DMS153 treated with DMSO at 0.1 percent for 48 hours (cell line): Measurements from ENCODE around the gene REPS2.

ENCODE experiments used
- DNase-seq: peaks from one replicate; lab custom pipeline; 2025; ENCODE audit not compliant: unreplicated experiment; lab: John Stamatoyannopoulos, UW

The REPS2 gene

DNA sequence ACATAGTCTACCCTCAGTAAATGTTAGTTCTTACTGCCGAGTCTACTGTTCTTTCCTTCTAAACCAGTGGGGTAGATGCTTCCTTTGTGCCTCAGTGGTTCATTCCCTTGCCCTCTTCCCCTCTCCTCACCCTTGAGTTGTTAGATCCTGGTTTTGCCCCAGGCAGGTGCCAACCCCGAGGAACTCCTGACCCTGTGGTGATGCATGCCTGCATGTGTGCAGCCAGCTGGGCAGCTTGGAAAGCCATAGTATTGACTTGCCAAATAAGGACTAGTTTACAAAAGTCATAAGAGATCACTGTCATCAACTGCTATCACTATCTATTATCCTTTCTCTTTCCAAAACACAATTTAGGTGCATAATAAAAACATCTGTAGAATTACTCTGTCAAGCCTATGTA, 50.9 kb downstream of the REPS2 start:
- DNase-seq = no peak

DNA sequence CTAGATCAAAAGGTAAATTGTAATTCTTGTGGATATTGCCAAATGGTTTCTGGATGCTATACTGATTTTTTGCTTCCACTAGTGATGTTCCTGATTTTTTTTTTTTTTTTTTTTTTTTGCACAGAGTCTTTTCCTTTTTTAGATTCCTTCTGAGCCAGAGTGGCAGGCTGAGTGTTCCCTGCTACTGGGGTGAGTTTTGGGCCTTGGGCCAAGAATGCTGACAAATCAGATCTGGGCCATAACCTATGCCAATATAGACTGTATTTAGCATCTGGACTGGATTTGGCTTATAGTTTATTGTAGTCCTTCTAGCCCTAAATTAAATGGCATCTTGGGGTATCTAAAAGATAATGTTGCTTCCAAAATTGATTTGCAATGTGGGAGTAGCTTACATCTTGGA, 52.8 kb downstream of the REPS2 start:
- no peak for DNase-seq

DNA sequence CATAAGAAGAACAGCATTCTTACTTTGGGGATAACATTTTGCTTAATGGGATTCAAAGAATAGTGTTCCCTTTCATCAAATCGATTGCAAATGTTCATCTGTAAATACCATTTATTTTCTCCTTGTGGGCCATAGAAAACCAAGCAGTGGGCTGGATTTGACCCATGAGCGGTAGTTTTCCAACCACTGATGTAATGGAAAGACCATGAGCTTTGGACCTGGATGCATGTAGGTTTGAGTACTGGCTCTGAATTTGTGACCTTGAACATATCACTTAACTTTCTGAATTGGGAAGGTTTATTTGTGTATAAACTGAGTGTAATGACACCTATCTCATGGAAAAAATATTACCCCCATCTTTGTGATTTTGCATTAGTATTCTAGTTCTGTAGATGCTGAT, 54.3 kb downstream of the REPS2 start:
- DNase-seq = no peak

DNA sequence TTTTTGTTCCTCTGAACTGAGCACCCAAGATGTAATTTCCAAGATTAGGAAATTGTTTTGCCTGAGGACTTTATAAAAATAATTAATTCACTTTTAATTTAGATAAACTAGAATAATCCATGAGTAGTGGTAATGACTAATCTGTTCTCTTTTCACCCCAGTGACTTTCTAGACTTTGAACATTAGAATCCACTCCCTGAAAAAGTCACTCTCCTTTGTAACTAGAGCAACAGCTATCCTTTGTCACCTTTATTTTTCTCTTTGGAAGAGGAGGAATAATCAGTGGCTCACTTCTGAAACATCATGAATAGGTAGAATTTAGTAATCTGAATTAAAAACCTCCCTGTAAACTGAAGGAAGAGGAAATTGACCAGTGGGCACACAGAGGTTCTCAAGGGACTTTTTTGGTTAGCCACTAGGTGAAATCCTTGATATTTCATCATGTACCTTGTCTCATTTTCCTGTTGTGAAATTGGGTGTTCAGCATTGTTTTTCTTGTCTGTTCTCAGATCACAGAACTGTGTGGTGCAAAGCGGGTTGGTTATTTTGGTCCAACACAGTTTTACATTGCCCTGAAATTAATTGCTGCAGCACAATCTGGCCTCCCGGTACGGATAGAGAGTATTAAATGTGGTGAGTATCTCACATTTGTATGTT, 59.4 kb downstream of the REPS2 start:
- DNase-seq = no peak

DNA sequence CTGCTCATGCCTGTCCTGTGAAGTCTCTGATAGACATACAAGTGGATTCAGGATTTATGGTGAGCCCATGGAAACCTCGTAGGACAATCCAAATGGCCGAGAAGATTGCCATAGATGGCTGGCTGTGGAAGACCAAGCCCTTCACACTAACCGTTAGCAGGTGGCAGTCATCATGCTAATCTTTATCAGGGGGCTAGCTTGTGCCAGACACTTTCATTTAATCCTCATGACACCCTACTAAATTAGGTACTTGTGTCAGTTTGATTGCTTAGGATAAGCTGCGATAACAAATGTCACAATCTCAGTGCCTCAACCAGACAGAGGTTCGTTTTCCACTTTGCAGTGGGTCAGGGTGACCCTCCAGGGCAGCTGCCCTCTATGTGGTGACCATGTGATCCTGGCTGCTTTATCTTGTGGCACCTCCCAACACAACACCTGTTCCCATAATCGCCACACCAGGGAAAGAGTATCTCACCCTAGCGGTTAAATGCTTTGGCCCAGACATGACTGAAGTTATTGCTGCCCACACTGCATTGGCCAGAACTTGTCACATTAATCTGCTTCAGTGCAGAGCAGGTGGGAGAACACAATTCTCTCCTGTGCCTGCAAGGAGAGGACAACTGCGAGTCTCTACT, 60.8 kb downstream of the REPS2 start:
- no peak for DNase-seq

DNA sequence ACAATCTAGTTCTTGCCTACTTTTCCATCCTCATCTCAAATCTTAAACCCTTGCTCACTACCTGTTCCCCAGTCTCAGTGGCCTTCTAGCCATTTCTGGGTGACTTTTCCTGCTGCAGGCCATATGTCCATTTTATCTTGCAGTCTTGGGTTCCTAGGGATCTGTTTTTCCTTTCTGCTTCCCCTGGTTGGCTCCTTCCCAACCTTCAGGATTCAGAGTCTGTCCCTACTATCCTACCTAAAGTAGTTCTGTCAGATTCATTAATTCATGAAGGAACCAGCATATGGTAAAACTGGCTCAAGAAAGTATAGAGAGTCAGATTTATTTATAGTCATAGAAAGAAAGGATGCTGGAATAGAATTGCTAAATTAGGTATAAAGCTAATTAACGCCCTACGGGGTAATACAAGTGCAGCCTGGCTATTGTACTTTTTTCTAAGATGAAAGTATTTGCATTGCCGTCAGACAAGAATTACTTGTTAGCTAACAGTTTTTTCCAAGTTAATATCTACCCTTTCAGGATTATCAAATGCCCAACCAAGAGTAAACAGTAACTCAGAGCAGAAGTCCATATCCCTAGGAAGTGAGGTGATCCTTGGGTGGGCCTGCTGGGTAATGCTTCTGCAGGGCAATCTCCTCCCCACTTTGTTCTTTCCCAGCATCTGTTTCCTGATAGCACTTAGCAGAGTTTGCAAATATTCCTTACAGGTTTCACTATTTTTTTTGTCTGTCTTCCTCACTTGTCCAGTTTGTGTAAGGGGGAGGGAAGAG, 63.6 kb downstream of the REPS2 start:
- DNase-seq = no peak

DNA sequence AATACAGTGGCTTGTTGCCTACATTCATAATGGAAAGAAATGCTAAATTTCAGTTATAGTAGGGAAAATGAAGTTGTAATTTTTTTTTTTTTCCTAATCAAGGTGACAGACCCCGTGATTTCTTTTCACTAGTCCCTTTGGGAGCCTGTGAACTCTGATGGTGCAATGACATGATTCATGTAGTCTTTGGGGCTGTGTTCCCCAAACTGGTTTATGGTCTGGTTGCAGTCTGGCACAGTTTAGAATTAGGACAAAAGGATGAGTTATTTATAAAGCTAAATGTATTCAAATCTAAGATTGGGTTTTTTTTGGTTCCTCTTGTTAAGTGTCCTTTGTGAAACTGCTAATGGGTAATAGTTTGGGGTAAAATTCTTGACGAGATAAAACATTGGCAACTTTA, 66.0 kb downstream of the REPS2 start:
- DNase-seq = no peak

DNA sequence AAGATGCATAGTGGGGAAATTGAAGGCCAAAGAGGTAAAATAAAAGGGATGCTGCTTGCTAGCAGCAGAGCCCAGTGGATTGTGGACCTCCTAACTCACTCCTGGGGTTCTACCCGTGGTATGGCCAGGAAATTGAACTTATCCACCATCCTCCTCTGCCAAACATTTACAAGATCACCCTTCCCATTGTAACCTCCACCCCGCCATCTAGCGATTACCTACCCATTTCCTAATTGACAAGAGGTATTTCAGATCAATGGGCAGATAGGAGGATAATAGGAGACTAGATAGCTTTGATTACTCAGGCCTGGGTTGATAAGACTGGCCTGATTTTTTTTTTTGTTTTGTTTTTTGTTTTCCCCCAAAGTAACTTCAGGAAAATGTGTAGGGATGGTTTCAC, 67.8 kb downstream of the REPS2 start:
- DNase-seq = no peak

DNA sequence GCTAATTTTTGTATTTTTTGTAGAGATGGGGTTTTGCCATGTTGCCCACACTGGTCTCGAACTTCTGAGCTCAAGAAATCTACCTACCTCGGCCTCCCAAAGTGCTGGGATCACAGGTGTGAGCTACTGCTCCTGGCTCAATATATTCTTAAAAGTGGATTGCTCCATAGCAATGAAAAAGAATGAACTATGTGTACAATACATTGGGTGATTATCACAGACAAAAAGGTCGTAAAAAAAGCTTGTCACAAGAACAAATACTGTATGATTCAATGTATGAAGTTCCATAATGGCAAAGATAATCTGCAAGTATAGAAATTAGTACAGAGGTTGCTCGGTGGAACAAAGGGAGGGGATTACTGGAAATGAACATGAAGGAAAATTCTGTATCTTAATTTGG, 70.7 kb downstream of the REPS2 start:
- no peak for DNase-seq

DNA sequence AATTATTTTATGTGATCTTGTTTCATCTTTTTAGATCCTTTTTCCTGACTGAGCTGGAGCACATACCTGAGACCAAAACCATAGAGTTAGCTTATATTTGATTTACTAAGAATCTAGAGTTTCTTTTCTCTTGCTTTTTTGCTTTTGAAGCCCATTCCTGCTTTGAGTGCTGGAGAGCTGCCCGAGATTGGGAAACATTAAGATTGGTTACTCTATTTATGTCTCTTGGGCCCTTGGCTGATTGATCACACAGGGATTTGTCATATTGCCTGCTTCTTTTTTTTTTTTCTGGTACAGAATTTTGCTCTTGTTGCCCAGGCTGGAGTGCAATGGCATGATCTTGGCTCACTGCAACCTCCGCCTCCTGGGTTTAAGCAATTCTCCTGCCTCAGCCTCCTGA, 73.9 kb downstream of the REPS2 start:
- DNase-seq = no peak

DNA sequence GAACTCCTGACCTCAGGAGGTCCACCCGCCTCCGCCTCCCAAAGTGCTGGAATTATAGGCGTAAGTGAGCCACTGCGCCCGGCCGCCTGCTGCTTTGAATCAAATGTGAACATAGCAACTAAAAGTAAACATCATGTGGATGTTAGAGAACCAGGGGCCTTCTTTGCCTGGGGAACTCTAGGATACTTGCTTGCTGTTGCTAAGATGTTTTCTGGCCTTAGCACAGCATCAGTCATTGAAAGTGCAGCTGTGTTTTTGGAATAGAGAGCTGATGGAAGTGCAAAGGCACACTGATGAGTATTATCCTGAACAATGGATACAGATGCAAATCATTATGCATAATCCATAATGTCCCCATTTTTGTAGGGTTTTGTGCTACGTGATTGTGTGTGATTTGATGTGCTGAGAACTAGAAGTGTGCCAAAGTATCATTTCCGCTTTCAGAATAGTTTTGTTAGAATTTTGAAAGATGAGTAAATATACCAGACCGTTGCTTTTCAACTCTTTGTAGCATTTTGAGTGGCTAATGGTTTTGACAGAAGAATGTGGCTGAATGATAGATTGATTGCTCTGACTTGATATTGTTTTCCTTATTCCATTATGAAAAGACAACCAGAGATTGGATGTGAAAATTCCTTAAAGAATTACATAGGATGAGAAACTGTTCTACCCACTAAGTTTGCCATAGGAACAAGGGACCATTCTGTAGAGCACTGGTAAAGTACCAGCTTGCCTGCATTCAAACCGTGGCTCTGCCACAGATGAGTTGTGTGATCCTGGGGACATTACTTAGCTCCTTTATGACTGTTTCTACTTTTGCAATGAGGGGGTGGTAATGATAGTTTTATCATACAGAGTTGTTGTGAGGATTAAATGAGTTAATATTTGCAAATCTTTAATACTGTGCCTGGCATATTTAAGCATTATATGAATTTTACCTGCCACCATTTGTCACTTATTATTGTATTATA, 74.7 kb downstream of the REPS2 start:
- DNase-seq = no peak

DNA sequence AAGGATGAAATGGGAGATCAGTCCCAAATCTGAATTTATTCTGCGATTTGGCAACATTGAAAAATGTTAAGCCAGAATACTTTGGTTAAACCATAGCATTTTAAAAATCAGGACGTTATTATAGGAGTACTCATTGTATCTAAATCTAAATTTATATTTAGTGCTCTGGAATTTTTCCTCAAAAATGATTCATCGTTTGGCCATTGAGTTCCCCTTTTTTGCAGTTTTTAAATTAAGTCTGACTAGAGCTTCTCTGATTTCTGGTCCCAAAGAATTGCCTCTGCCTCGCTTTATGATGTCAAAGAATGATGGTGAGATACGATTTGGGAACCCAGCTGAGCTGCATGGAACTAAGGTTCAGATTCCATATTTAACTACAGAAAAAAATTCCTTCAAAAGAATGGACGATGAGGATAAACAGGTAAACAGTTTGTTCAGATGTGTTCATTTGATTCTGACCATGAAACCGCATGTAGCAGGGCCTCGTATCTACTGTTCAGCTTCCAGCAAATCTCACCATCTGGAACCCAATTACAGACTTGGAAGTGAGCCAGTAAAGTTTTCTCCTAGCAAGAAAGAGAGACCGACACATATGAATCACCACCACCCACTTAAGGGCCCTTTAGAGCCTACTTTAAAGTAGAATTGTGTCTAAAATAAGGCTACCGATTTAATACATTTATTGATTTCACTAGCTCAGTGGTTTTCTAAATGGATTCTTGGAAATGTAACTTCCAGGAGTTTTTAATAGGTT, 75.6 kb downstream of the REPS2 start:
- no peak for DNase-seq

DNA sequence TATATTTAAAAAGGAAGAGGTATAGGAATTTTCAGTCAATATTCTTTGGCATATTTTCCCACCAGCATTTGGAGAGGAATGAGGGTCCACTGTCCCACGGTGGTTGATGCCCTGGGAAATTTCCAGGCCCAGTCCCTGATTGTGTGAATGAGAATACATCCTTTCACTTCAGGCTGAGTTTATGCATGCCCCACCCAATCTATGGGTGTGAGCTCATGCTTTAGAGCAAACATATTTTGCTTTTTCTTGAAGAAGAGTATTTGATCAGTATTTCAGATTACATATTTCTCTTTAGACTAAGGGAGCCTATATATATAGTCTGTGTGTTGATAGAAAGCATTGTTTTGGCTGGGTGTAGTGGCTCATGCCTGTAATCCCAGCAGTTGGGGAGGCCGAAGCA, 77.2 kb downstream of the REPS2 start:
- DNase-seq = no peak

DNA sequence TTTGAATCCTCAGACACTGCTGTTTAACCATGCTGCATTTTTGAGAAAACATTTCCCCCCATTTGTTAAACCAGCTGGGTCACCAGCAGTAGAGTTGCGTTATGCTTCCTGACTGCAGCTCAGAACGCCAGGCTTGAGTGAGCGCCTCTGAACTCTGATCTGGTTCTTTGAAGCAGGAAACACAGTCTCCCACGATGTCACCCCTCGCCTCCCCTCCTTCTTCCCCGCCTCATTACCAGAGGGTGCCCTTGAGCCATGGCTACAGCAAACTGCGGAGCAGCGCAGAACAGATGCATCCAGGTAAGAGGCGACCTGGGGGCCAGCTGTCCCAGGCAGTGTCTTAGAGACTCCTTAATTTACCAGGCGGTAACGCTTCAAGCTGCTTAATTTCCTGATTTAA, 78.4 kb downstream of the REPS2 start:
- no peak for DNase-seq

DNA sequence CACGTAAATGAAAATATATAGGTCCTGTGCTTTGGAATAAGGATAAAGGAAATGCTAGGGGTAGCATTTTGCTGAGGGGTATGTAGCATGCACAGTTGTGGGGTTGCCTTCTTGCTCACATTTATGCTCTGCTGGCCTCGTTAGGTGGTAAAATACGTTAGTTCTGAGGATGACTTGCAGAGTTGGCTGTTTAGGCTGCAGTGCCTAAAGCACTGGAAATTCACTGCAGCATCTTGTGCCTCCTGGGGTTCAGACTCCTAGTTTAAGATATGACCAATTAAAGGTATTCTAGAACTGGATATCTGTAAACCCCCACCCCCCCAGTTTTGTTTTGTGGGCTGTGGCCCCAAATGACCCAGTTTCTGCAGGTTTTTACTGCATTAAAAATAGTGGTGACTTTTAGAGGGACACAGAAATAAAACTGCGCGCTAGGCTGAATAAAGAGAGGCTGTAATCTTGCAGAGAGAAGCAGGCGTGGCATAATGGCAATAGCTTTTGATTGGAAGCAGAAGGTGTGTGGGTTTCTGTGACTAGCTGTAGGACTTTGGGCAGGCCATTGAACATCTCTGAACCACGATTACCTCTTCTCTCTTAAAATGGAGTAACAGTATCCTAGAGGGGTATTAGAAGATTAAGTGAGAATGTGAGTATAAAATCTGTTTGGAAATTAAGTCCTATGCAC, 79.3 kb downstream of the REPS2 start:
- DNase-seq = no peak

DNA sequence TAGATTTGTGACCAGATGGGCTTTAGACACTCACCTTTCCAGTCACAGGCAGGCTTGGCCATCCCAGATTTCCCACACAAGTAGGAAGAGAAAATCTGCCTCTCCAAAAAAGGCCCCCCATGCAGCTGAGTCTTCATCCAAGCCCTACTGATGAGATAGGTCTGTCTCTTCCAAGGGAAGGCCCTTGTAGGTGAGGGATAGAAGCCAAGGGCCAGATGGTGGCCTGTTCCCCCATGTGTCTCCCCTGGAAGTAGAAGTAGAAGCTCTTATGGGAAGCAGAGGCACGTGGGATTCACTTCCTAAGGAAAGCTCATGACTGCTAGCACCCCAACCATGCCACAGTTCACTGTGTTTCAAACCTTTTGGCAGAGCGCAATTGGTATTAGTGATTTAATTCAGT, 81.5 kb downstream of the REPS2 start:
- no peak for DNase-seq

DNA sequence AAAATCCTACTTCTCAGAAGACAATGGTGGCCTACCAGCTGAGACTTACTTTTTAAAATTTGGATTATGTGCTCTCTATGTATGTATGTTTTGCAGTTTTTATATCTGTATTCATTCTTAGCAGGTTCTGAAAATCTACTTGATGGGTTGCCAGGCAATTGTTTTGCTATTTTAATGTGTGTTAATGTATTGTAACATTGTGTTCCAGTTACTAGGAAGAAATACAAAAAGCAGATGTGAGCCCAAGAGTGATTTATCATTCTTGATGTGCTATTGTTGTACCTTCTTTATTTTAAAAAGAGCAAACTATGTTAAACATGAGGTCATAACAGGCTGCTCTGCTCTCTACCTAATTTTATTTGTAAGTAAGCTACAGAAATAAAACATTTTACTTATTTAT, 81.9 kb downstream of the REPS2 start:
- no peak for DNase-seq

DNA sequence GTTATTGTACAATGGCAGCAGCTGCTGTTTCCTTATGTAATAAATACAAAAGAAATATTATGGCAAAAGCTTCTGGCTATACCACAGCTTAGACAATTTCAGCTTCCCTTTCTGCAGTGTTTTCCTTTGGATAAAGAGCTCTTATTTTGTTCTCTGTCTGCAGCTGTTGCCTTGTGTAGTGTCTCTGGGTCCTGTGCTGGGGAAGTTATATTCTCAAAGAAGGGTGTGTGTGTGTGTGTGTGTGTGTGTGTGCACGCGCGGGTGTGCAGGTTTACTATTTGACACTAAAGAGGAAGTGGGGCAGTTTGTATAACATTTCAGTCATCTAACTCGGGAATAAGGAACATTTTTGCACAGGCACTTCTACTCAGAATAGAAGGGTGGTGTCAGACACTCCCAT, 83.6 kb downstream of the REPS2 start:
- no peak for DNase-seq

DNA sequence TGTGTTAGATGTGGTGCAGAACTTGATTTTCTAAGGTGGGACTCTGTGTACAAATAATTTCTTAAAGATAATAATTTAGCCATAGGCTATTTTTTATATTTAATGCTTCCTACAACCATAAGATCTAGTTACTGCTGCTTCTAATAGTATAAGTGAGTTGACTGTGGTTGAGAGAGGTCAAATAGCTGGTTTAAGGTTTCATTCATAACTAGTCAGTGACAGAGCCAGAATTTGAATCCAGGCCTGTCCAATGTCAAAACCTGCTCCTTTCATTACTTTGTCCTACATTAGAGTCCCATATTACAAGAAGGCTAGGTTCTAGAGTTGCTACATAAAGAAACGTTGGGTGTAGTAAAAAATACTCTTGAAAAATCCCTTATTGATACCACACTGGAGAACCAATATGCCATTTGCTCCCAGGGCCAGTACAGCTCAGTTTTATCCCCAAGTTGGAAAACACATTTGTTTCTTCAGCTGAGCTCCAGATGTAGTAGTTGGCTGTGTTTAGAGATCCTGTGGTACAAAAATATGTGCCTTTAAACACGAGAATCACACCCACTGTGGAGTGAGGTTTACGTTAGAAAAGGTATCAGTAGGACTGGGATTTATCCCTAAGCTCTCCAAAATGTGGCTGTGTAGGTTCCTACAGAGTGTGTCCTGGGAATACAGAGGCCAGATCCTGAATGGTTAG, 84.3 kb downstream of the REPS2 start:
- DNase-seq = no peak
